GM19438 (cell line): ENCODE measurements around the gene FAM120B.
"Not testable (repeated sequence)": the region's sequence is repeated elsewhere in the genome, so short reads cannot be mapped to it uniquely, and the experiment has no call there.

Source experiments
- ATAC-seq: cut with Tn5 transposase; IDR thresholded peaks from one replicate; pipeline ENCODE4 v1.9.1; 2021; ENCODE audit warnings: low read depth; ENCODE audit not compliant: unreplicated experiment

FAM120B gene

DNA sequence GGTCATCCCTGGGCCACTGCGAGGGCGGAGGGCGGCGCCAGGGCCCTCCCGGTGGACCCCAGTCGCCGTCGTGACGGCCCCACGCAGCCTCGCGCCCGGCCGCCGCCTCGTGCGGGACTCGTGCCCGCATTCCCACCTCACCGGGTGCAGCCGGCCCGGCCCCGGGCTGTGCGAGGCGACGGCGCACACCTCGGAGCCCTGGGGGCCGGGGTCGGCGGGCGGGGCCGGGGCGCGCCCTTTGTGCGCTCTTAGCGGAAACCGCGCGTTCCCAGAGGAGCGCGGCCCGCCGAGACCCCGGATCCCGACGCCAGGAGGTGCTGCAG lies 10.2 kb upstream of the FAM120B start:
- ATAC-seq, result no peak

DNA sequence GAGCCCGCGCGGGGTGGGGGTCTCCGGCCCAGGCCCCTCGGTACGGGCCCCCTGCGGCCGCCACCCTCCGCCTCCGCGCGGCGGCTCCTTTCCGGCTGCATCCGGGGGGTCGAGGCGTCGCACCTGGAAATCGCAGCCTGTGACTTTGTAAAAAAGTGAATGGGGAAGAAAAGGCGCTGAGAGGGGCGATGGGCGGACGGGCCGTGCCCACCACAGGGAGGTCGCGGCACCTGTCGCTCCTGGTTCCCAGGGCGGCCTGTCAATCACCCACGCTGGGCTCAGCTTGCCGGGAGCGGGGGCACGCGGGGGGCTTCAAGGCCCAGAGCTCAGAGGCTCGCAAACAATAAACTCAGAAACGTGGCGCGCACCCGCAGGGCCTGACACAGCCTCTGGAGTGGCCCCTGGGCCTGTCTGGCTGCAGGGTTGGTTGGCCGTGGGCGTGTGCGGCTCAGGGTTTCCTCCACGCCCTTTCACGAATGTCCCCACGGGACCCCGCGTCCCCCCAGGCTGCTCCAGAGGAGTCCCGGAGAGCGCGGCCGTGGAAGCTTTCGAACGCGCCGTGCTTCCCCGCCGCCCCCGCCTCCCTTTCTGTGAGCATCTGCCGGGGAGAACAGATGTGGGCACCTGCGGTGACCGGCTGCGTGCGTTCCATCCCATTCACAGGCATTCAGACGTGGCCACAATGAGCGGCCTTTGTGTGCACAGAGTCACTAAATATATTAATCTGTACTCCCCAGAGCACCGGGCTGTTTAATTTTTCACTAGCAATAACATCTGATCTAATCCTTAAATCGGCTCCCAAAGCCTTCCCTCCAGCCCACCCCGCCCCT lies 9.6 kb upstream of the FAM120B start:
- no peak for ATAC-seq

DNA sequence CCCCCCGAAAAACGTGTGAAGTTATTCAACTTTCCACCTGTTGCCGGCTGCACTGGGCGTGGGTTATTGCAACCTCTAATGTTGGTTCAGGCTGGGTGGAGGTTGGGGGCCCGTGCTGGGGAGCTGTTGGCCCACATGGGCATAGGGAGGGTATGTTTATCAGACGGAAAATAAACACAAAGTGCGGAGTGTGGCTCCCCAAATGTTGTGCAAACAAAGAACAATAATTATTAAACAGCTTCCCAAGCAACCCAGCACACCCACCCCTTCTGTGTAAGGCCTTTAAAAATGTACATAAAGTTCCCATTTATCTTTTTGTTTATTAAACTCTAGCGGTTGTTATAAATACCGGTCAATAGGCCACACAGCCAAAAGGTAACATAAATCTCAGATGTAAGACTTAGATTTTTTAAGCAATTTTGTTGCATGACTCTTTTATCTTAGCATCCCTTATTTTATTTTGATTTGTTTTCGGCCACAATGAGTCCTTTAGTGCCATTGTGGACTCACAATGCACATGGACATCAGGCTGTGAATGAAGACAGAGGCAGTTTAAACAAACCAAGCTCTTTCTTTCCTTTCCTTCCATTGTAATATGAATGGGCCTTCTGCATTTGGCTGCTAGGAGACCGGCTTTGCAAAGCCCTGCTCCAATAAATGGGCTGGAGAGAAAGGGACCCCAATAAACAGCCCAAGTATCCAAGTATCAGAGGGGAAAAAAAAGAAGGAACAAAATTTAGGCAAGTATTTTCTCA lies 8.8 kb upstream of the FAM120B start:
- ATAC-seq, result no peak

DNA sequence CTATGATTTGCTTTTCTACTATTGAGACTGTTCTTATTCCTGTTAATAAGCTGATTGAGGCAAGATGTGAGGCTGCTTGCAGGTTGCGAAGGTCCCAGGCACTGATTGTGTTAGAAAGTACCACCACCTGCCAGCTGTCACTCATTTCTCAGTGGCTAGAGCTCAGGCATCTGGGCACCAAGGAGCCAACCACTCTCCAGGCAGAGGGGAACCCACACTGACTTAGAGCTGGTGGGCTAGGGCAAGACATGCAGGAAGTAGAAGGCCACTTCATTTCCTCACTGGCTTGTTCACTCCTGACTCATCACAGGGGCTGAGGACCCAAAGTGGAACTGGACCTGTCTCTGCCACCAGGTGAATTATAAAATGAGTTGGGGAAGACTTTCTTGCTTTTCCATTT lies 7.9 kb upstream of the FAM120B start:
- ATAC-seq, result no peak

DNA sequence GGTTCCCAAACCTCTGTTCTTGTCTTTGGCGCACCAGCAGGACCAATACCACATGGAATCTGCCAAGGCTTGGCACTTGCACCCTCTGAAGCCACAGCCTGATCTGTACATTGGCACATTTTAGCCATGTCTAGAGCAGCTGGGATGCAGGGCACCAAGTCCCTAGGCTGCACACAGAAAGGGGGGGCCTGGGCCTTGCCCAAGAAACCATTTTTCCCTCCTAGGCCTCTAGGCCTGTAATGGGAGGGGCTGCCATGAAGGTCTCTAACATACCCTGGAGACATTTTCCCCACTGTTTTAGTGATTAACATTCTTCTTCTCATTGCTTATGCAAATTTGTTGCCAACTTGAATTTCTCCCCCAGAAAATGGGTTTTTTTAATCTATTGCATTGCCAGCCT lies 5.4 kb upstream of the FAM120B start:
- no peak for ATAC-seq

DNA sequence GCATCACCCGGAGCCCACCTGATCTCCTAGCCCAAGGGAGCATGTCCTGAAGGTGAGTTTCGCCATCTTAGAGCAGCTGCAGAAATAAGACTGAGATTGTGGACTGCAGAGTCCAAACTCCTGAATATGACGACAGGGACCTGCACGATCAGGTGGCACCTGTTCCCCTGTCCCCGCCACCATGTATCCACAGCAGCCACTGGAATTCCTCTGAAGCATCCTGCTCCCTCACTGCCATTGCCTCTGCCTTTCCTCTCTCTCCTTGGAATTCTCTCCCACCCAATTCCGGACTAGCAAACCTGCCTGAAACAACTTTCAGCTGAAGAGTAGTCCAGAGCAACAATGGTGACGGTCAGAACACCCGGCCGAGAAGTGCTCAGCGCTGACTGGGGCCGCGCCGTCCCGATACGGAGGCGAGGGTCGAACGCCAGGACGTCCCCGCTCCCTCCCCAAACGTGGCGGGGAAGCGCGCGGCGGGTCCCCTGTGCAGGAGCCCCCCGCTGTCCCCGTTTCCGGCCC lies 694 bp upstream of the FAM120B start:
- peak; percentile 18 for ATAC-seq

DNA sequence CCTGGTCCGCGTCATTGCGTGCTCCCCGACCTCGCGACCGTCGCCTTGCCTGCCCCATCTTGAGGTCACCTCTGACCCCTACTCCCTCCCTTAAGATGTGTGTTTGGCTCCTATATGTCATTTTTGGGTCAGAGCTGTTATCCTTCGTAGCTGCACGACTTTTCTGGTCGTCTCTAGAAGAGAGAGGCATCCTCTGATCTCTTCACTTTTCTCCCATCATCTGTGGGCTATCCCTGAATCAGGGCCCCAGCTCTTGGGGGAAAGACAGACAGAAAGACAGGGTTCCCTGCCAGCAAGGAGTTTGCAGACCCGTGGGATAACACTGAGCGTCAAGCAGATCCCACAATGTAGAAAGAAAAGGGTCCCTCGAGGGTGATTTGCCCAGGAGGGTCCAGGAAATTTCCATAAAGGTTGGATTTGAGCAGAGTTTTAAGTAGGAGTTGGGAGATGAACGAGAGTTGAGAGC lies 555 bp downstream of the FAM120B start:
- no peak for ATAC-seq

DNA sequence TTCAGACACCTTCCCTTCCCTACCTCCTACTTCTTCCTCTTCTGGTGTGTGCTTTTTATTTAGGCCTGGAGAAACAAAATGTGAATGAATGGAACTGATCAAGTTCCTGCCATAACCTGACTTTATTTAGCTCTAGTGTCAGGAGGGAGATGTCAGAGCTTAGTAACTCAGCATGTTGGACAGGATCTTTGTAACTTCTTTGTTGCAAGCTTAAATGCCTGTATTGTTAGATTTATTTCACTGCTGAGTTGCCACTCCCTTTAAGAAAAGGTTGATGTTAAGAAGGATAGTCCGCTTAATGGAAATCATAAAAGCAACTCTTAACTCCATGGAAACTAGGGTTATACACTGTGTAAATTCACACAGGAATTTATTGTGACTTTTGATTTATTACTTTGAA lies 2.2 kb downstream of the FAM120B start:
- ATAC-seq, result no peak

DNA sequence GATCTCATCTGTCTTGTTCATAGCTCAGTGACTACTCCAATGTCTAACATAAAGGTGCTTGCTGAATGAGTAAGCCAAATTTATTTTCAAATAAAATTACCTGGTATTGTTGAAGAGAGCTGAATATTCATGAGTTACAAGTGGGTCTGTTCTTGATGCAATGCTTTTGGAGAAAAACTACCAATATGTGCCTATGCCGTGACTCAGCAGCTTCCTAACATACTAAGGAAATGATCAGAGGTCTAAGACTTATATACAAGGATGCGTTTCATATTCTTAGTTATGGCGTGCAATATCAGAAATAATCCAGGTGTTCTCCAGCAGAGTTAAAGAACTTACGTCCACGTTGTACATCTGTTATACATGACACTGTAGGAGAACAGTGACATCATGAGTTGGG lies 5.1 kb downstream of the FAM120B start:
- no peak for ATAC-seq

DNA sequence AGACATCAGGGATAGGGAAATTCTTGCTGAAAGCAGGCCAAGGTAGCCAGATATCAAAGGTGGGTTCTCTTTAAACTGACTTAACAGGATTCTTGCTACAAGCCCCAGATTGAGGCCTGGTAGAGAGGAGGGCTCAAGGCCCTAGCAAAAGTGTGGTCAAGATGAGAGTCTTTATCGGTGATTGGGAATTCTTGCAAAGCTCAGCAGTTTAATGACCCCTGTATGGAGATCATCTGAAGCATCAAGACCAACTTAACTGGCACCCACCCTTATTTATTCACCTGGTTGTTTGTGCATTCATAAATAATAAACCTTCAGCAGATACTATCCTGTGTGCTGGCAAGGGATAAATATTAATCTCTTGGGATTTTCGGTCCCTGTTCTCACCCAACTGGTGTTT lies 6.3 kb downstream of the FAM120B start:
- no peak for ATAC-seq

DNA sequence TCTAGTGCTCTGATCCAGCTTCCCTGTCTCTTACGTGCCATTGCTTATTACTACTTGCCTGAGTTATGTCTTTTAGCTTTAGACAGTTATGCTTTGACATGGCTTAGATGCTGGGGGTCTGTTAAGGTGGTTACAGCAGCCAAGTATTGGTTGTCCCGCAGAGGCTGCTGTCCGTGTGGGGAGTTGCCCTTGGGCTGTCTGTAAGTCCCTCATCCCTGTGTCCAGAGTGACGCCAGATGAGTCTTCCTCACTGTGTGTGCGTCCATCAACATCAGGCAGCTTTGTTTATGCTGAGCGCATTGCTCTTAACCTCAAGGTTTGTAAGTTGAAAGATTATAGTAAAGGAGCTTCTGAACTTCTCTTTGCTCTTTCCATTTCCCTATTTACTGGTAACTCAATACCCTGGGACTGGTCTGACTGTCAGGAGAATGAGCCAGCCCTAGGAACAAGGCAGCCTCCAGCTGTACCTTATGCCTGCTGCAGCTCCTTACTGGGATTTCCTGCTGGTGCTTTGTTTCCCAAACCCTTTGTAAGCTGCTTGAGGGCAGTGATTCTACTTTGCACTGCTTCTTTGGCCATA lies 7.2 kb downstream of the FAM120B start:
- no peak for ATAC-seq

DNA sequence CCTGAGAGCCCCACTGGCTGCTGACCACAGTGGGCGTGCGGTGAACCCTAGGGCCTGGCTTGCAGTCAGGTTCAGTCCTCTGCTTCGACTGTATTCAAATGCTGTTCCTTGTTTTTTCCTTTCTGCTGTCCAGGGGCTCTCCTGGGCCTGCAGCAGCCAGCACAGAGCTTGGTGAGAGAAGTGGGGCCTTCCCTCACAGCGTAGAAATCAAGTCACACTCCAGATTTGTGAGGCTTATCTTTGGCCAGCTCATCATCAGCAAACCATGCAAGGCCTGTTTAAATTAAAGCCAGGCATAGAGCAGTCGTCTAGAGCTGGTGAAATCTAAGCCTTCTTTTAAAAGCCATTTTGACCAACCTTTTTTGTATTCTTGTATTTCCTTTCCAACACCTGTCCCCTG lies 8.4 kb downstream of the FAM120B start:
- no peak for ATAC-seq

DNA sequence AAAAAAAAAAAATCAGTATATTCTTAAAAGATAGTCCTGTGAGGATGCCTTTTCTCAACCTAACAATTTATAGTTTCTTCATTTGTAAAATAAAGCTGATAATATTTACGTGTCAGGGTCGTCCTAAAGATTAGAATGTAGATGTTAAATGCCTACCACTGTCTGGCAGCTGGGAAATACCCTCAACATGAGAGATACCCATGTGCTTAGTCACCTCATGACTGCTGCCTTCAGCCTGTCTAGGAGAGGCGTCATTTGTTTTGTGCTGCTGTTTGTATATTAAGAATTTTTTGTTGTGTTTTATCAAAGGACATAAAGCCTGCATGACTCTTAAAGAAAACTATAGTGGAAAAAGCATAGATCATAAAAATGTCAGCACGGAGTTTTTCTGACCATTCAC lies 9.5 kb downstream of the FAM120B start:
- ATAC-seq, result no peak

DNA sequence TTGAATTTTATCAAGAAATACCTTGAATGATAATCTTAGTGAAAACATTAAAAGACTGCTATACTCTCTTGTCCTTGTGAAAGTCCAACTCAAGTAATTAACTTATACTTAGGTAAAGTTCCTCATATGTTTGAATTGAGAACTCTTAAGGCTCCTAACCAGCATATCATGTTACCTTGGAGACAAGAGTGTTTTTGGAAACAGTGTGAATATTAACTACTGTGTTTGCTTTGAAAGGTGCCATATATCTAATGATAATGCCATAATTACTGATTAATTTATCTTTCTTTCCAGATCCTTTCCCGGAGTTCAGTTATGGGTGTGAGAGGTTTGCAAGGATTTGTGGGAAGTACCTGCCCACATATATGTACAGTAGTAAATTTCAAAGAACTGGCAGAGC lies 10.5 kb downstream of the FAM120B start:
- ATAC-seq, result no peak

DNA sequence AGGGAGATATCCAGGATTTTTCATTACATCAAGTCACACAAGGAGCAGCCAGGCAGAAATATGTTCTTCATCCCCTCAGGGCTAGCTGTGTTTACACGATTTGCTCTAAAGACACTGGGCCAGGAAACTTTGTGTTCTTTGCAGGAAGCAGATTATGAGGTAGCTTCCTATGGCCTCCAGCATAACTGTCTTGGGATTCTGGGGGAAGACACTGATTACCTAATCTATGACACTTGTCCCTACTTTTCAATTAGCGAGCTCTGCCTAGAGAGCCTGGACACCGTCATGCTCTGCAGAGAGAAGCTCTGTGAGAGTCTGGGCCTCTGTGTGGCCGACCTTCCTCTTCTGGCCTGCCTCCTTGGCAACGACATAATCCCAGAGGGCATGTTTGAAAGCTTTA lies 11.2 kb downstream of the FAM120B start:
- ATAC-seq, result no peak

DNA sequence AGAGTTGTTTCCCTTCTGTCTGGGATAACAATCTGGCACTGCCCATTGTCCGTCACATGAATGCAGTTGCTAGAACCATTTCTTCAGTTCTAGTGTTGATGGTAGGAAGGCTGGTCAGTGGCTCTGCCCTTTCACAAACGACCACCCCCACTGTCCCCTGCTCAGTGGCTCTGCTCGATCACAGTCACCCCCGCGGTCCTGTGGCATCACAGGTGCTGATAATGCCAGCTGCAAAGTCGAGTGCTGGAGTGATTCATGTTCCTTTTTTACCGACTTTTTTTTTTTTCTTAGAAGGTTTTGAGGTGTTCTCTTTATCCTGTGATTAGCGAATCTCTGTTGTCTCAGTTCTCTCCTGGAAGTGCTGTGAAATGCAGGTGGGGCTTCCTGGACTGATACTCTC lies 22.8 kb downstream of the FAM120B start:
- no peak for ATAC-seq

DNA sequence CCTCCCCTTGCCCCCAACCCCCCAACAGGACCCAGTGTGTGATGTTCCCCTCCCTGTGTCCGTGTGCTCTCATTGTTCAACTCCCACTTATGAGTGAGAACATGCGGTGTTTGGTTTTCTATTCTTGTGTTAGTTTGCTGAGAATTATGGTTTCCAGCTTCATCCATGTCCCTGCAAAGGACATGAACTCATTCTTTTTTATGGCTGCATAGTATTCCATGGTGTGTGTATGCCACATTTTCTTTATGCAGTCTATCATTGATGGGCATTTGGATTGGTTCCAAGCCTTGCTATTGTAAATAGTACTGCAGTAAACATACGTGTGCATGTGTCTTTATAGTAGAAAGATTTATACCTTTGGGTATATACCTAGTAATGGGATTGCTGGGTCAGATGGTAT lies 28.6 kb downstream of the FAM120B start:
- ATAC-seq, result not testable (repeated sequence)

DNA sequence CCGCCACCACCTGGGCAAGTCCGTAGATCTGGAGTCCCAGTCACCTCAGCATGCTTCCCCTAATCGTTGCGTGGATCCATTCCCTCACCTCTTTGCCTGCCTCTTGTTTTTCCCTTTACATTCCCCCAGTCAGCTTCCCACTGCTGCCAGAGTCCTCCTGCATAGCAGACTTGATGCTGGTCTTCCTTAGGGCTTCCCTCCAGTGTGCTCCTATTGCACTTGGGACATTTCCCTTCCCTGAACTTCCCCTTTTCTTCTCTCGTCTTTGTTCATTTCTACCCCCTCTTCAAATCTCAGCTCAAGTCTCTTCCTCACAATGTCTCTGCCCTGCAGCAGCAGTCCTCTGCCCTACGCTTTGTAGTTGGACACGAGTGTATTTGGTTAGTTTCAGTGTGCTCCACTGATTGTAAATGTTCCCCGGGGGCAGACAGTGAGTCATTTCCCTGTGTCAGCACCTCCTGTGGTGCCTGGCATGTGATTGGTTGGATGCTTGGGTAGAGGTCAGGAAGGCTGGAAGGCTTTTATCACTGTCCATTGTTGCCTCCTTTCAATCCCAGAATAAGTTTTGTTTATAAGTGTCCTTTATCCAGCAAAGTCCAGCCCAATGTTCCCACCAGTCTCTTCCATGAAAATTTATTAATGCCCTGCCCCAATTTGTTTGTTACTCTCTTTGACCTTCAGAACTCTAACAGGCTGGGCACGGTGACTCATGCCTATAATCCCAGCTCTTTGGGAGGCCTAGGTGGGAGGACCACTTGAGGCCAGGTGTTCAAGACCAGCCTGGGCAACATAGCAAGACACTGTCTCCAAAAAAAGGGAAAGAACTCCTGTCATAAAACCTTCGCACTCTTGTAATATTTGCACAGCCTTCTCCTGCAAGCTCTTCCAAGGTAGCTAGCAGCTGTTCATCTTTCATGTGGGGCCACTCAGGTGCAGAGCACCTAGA lies 38.3 kb downstream of the FAM120B start:
- no peak for ATAC-seq

DNA sequence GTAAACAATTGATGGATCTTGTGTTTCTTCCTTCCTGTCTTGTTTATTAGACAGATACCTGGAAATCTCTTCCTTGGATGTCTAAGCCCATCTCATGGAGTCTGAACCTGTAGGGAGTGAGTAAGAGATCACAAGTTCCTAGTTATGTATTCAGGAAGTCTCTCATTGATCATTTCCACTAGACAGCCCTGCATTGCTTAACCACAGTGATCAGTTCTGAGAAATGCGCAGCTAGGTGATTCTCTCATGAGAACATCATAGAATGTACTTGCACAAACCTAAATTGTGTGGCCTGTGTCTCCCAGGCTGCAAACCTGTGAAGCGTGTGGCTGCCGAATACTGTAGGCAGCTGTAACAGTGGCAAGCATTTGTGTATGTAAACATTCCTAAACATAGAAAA lies 39.1 kb downstream of the FAM120B start:
- peak; percentile 51 for ATAC-seq

DNA sequence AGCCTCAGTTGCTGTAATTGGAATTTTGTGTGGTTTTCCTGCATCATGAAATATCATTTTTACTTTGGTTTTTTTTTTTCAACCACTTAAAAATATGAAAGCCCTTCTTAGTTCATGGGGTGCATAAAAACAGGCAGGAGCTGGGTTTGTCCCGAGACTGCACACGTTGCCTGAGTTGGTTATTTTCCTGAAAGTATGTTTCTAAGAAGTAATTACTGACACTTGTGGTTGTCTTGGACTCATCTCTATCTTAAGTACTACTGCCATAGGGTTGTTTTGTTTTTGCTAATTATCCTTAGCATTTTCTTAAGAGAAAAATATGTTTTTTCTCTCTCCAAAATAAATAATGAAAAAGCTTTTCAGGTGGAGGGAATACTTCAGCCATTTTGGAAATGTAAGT lies 40.1 kb downstream of the FAM120B start:
- ATAC-seq, result no peak
